ENCODE data around the gene PSMD13.

PSMD13 gene

GRCh38 chr11:259413-259812 lies 22.6 kb downstream of the PSMD13 start:
- Histone ChIP-seq H3F3A (ENCODE audit: insufficient read depth, low read length) (no peaks in the 10 kb centered on the region), H3K4me3 (ENCODE audit: low read length) (no peak overlapping the region), H3K4me1 (ENCODE audit: low read length) (no peaks in the 10 kb centered on the region; the same call in 1 of the 2 replicates), H3K9ac (ENCODE audit: low read length) (no peak overlapping the region), H3K27ac (ENCODE audit: low read length) (no peak overlapping the region), H3K4me2 (ENCODE audit: low read depth, low read length) (no peak overlapping the region), H3K79me2 (ENCODE audit: low read length) (no peaks in the 10 kb centered on the region), H3K36me3 (replicated peaks; ENCODE audit: insufficient read depth, low read length) (no peaks in the 10 kb centered on the region), H3K9me3 (replicated peaks; ENCODE audit: insufficient read depth, low read length) (no peaks in the 10 kb centered on the region), H2AFZ (ENCODE audit: low read length) (no peak overlapping the region), H3K27me3 (replicated peaks; ENCODE audit: insufficient read depth, low read length) (no peaks in the 10 kb centered on the region), H4K20me1 (ENCODE audit: insufficient read depth, low read length) (no peaks in the 10 kb centered on the region), H3K9me2 (replicated peaks; ENCODE audit: insufficient read depth, low read length) (no peaks in the 10 kb centered on the region)
- no peak for DNase-seq
- no peak for TF ChIP-seq CTCF (IDR thresholded peaks at IDR 0.05; ENCODE audit: low read length)

- no peak overlapping the region for H2AFZ ChIP-seq (ENCODE audit: low read length)
- H3K4me2 ChIP-seq (ENCODE audit: low read depth, low read length): no peak overlapping the region
- peaks cover 2% of the 10 kb centered on the region for H3K4me1 ChIP-seq (ENCODE audit: low read length)
- H4K20me1 ChIP-seq (ENCODE audit: insufficient read depth, low read length): no peaks in the 10 kb centered on the region
- H3K4me3 ChIP-seq (ENCODE audit: low read length): no peak overlapping the region
- H3K9ac ChIP-seq (ENCODE audit: low read length): no peak overlapping the region
- H3K36me3 ChIP-seq (replicated peaks; ENCODE audit: insufficient read depth, low read length): no peaks in the 10 kb centered on the region
- no peak overlapping the region for H3K27ac ChIP-seq (ENCODE audit: low read length)
- no peaks in the 10 kb centered on the region for H3K27me3 ChIP-seq (replicated peaks; ENCODE audit: insufficient read depth, low read length)
- DNase-seq: no peak
- H3K79me2 ChIP-seq (ENCODE audit: low read length): no peaks in the 10 kb centered on the region
- no peaks in the 10 kb centered on the region for H3K9me2 ChIP-seq (replicated peaks; ENCODE audit: insufficient read depth, low read length)
- TF ChIP-seq CTCF (IDR thresholded peaks at IDR 0.05; ENCODE audit: low read length) (no peak), EZH2phosphoT487 (IDR thresholded peaks at IDR 0.05; ENCODE audit: low read length) (no peak), EZH2 (optimal IDR thresholded peaks at IDR 0.05; ENCODE audit: low read depth, low read length) (no peak)
- no peaks in the 10 kb centered on the region for H3K9me3 ChIP-seq (replicated peaks; ENCODE audit: insufficient read depth, low read length)
- H3F3A ChIP-seq (ENCODE audit: insufficient read depth, low read length): peaks cover 2% of the 10 kb centered on the region
These were observed 24.8 kb downstream of the PSMD13 start for GRCh38 chr11:261624-262023.

- no peak overlapping the region for H3K9ac ChIP-seq (ENCODE audit: low read length)
- no peak overlapping the region for H3K27ac ChIP-seq (ENCODE audit: low read length)
- no peaks in the 10 kb centered on the region for H3K36me3 ChIP-seq (replicated peaks; ENCODE audit: insufficient read depth, low read length)
- H3K4me3 ChIP-seq (ENCODE audit: low read length): no peak overlapping the region; the same call in 1 of the 2 replicates
- peaks cover 12% of the 10 kb centered on the region for H3K4me1 ChIP-seq (ENCODE audit: low read length)
- peak; percentile 34 for DNase-seq
- H2AFZ ChIP-seq (ENCODE audit: low read length): 0 out of 2 replicates have a peak overlapping the region, but pooled peaks have one; percentile 54
- H3K4me2 ChIP-seq (ENCODE audit: low read depth, low read length): peak overlapping the region; percentile 27; the same call in 1 of the 2 replicates
- H3K9me2 ChIP-seq (replicated peaks; ENCODE audit: insufficient read depth, low read length): no peaks in the 10 kb centered on the region
- H3F3A ChIP-seq (ENCODE audit: insufficient read depth, low read length): peaks cover 33% of the 10 kb centered on the region
- H4K20me1 ChIP-seq (ENCODE audit: insufficient read depth, low read length): no peaks in the 10 kb centered on the region
- TF ChIP-seq EZH2phosphoT487 (IDR thresholded peaks at IDR 0.05; ENCODE audit: low read length) (no peak), EZH2 (optimal IDR thresholded peaks at IDR 0.05; ENCODE audit: low read depth, low read length) (no peak), CTCF (IDR thresholded peaks at IDR 0.05; ENCODE audit: low read length) (no peak)
- H3K79me2 ChIP-seq (ENCODE audit: low read length): peaks cover 6% of the 10 kb centered on the region; the same call in 1 of the 2 replicates
- no peaks in the 10 kb centered on the region for H3K27me3 ChIP-seq (replicated peaks; ENCODE audit: insufficient read depth, low read length)
- no peaks in the 10 kb centered on the region for H3K9me3 ChIP-seq (replicated peaks; ENCODE audit: insufficient read depth, low read length)
These were observed 30.1 kb downstream of the PSMD13 start for GRCh38 chr11:266676-267439.

Measured in MM.1S (cell line).